Liver (tissue), 3 donors: ENCODE data around the gene ERGIC2.

ENCODE experiments used
- GABPA ChIP-seq, 2 donors: IDR thresholded peaks in 1 of 2; conservative IDR thresholded peaks in 1 of 2; 2 replicates each; pipeline ENCODE4 v1.6.1; 2016; ENCODE audit warnings: antibody characterized with exemption in 2 of 2, mild to moderate bottlenecking in 1 of 2, moderate library complexity in 1 of 2
- RAD21 ChIP-seq, 2 donors: IDR thresholded peaks; 2 replicates each; pipeline ENCODE4 v1.6.1; 2016; ENCODE audit warnings: antibody characterized with exemption in 2 of 2, mild to moderate bottlenecking in 2 of 2
- RXRA ChIP-seq, 2 donors: IDR thresholded peaks; 2 replicates each; pipeline ENCODE4 v1.6.1; 2017 to 2018; ENCODE audit warnings: antibody characterized with exemption in 2 of 2, mild to moderate bottlenecking in 1 of 2
- SP1 ChIP-seq: IDR thresholded peaks from 2 replicates; pipeline ENCODE4 v1.6.1; 2018; ENCODE audit warnings: antibody characterized with exemption, mild to moderate bottlenecking
- TAF1 ChIP-seq: conservative IDR thresholded peaks from 2 replicates; pipeline ENCODE4 v1.6.1; 2016; ENCODE audit warnings: antibody characterized with exemption, mild to moderate bottlenecking
- TF ChIP-seq, protein P1 (sequence below): fragments of 150-350 bp; IDR thresholded peaks from 2 replicates; pipeline ENCODE4 v1.5.1; 2017; ENCODE audit warnings: improper control_type of control experiment, low read depth, low read length; ENCODE audit not compliant: missing input control
- TF ChIP-seq, protein P2 (sequence below): IDR thresholded peaks from 2 replicates; pipeline ENCODE4 v1.6.1; 2016; ENCODE audit warnings: antibody characterized with exemption
- TF ChIP-seq, protein P3 (sequence below): IDR thresholded peaks from 2 replicates; pipeline ENCODE4 v1.6.1; 2016; ENCODE audit warnings: antibody characterized with exemption
- TF ChIP-seq, protein P4 (sequence below): IDR thresholded peaks from 2 replicates; pipeline ENCODE4 v1.6.1; 2016; ENCODE audit warnings: antibody characterized with exemption, mild to moderate bottlenecking
- TF ChIP-seq, protein P5 (sequence below): IDR thresholded peaks from 2 replicates; pipeline ENCODE4 v1.6.1; 2016; ENCODE audit warnings: antibody characterized with exemption
- donor health status: healthy.
- donor health status: healthy.

DNA sequence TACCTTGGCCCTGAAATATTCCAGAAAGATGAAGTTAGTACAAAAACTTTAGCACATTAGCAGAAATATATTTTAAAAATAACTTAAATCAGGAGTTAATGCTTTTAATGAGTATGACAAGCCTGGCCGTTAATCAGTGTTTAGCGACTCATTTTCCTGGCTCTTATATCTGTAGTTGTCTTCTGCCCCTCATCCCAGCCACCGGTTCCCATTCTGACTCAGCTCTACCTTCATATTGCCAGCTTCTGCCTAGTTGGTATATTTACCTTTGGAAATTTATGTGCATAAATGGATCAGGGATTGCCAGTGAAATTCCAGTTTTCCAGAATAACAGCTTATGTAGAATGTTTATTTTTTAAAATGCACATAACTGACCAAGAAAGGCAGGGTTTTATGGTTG, 79.9 kb downstream of the ERGIC2 start:
- TF ChIP-seq, protein P1, sequence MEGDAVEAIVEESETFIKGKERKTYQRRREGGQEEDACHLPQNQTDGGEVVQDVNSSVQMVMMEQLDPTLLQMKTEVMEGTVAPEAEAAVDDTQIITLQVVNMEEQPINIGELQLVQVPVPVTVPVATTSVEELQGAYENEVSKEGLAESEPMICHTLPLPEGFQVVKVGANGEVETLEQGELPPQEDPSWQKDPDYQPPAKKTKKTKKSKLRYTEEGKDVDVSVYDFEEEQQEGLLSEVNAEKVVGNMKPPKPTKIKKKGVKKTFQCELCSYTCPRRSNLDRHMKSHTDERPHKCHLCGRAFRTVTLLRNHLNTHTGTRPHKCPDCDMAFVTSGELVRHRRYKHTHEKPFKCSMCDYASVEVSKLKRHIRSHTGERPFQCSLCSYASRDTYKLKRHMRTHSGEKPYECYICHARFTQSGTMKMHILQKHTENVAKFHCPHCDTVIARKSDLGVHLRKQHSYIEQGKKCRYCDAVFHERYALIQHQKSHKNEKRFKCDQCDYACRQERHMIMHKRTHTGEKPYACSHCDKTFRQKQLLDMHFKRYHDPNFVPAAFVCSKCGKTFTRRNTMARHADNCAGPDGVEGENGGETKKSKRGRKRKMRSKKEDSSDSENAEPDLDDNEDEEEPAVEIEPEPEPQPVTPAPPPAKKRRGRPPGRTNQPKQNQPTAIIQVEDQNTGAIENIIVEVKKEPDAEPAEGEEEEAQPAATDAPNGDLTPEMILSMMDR = no peak
- TF ChIP-seq, protein P2, sequence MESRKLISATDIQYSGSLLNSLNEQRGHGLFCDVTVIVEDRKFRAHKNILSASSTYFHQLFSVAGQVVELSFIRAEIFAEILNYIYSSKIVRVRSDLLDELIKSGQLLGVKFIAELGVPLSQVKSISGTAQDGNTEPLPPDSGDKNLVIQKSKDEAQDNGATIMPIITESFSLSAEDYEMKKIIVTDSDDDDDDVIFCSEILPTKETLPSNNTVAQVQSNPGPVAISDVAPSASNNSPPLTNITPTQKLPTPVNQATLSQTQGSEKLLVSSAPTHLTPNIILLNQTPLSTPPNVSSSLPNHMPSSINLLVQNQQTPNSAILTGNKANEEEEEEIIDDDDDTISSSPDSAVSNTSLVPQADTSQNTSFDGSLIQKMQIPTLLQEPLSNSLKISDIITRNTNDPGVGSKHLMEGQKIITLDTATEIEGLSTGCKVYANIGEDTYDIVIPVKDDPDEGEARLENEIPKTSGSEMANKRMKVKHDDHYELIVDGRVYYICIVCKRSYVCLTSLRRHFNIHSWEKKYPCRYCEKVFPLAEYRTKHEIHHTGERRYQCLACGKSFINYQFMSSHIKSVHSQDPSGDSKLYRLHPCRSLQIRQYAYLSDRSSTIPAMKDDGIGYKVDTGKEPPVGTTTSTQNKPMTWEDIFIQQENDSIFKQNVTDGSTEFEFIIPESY = no peak
- TF ChIP-seq SP1 = no peak
- TF ChIP-seq, protein P3, sequence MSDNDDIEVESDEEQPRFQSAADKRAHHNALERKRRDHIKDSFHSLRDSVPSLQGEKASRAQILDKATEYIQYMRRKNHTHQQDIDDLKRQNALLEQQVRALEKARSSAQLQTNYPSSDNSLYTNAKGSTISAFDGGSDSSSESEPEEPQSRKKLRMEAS = no peak
- TF ChIP-seq TAF1 = no peak
- TF ChIP-seq RAD21 (IDR thresholded peaks at IDR 0.05) = no peak
- TF ChIP-seq, protein P4, sequence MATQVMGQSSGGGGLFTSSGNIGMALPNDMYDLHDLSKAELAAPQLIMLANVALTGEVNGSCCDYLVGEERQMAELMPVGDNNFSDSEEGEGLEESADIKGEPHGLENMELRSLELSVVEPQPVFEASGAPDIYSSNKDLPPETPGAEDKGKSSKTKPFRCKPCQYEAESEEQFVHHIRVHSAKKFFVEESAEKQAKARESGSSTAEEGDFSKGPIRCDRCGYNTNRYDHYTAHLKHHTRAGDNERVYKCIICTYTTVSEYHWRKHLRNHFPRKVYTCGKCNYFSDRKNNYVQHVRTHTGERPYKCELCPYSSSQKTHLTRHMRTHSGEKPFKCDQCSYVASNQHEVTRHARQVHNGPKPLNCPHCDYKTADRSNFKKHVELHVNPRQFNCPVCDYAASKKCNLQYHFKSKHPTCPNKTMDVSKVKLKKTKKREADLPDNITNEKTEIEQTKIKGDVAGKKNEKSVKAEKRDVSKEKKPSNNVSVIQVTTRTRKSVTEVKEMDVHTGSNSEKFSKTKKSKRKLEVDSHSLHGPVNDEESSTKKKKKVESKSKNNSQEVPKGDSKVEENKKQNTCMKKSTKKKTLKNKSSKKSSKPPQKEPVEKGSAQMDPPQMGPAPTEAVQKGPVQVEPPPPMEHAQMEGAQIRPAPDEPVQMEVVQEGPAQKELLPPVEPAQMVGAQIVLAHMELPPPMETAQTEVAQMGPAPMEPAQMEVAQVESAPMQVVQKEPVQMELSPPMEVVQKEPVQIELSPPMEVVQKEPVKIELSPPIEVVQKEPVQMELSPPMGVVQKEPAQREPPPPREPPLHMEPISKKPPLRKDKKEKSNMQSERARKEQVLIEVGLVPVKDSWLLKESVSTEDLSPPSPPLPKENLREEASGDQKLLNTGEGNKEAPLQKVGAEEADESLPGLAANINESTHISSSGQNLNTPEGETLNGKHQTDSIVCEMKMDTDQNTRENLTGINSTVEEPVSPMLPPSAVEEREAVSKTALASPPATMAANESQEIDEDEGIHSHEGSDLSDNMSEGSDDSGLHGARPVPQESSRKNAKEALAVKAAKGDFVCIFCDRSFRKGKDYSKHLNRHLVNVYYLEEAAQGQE = no peak
- no peak for TF ChIP-seq GABPA (IDR thresholded peaks at IDR 0.05 in 1 of 2, conservative IDR thresholded peaks at IDR 0.05 in 1 of 2)
- TF ChIP-seq, protein P5, sequence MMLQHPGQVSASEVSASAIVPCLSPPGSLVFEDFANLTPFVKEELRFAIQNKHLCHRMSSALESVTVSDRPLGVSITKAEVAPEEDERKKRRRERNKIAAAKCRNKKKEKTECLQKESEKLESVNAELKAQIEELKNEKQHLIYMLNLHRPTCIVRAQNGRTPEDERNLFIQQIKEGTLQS = no peak
- no peak for TF ChIP-seq RXRA (IDR thresholded peaks at IDR 0.05)
